HG02970 (cell line): ENCODE measurements around the gene PRG2.
"Not testable (repeated sequence)": the region's sequence is repeated elsewhere in the genome, so short reads cannot be mapped to it uniquely, and the experiment has no call there.

Source experiments
- ATAC-seq: cut with Tn5 transposase; IDR thresholded peaks from one replicate; pipeline ENCODE4 v1.9.1; 2021; ENCODE audit warnings: mild to moderate bottlenecking, moderate library complexity, moderate number of reproducible peaks; ENCODE audit not compliant: unreplicated experiment, low FRiP score

Gene PRG2

DNA sequence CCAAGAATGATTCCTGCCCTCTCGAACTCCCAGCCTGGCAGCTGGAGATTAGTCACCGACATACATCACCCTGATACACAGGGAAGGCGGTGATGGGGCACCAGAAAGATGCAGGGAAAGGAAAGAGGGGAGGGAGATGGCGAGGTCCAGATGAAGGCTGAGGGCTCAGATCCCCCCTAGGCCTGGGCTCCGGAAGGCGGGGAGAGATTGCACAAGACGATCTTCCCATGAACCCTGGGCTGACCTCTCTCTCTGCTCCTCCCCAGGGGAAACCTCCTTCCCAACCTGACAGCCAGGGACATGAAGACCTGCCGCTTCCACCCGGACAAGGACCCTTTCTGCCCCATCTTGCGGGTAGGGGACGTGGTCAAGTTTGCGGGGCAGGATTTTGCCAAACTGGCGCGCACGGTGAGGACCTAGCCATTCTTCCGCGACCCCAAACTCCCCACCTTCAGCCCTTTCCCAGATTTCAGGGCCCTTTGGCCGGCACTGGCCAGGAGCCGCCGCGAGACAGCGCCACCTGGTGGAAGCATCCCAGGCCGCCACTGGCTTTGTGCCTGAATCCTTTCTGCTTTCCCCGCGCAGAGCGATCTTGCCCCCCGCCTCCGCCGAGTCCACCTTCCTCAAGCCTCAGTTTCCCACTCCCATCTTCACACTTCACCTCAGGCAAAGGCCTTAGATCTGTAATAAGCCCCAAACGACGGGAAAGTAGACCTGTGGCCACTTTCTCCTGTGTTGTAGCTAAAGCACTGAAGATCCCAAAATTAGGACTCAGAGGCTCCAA, 40.8 kb downstream of the PRG2 start:
- no peak for ATAC-seq

DNA sequence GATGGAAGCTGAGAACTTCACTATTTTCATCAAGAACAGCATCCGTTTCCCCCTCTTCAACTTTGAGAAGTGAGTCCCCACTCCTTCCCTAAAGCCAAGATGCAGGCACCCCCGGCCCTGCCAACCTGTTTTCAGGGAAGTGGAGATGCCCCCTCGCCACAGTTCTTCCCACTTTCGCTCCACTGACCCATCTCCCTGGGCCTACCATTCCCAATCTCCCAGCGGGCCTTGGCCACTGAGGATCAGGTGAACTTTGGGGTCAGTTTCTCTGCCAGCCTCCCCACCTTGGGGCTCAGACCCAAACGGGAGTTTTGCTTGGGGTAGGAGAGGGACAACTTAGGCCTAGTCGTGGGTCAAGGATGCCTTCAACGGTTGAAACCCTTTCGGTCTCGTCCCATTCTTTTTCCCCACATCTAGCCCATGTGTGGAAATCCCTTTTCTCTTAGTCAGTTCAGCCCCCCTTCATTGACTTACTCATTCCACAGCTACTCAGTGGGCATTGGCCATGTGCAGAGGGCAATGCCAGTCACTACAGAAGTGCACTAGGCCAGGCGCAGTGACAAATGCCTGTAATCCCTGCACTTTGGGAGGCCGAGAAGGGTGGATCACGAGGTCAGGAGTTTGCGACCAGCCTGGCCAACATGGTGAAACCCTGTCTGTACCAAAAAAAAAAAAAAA, 41.7 kb downstream of the PRG2 start:
- ATAC-seq = no peak

DNA sequence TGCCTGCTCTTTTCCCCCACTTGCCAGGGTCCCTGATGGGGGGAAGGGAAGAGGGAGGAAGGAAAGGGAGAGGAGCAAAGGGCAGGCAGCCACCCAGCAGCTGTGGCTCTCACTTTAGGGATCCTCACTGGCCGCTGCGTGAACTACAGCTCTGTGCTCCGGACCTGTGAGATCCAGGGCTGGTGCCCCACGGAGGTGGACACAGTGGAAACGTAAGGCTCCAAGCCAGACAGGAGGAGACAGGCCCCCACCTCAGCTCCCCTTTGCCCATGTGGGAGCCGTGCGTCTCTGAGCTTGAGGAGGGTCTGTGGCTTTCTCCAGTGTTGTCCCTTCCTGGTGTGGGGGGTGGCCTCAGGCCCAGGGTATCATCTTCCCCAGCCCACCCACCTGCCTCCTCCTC, 42.4 kb downstream of the PRG2 start:
- no peak for ATAC-seq

DNA sequence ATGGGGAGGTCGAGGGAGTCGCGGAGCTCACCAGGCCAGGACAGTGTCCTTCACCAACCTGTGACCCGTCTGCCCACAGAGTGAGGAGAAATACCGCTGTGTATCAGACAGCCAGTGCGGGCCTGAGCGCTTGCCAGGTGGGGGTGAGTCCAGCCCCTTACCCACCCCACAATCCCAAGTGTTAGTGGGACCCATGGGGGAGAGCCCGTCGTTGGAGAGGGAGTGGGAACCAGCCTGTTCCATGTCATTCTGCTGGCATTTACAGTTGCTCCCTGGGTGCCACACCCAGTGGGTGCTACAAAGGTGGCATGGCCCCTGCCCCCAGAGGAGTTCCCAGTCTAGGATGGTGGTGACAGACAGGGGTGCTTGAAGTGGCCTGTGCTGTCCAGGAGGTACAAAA, 43.1 kb downstream of the PRG2 start:
- ATAC-seq = no peak

DNA sequence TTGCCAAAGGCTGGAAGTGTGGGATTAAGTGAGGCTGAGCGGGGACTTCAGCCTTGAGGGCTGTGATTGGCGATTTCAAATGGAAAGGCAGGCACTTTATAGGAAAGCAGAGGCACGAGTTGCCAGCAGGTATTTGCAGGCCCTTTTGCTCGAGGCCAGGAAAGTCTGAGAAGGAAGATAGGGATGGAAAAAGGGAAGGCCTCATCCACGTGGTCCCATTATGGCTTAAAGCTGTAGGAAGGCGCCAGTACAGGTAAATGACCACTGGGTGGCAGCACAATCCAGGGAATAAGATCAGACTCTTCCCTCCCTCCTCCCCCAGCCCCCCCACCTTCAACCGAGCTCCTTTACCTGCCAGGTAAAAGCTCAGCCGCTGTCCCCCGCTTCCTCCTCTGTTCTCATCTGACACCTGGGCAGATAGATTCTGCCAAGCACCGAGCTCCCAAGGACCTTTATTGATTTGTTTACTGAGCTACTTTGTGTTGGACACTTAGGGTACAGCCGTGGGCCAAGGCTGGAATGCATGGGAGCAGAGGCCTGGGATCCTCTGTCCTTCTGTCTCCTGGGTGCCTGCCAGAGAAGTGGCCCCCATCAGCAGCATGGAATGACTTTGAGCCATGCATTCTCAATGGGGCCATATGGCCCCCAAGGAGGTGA, 44.8 kb downstream of the PRG2 start:
- no peak for ATAC-seq

DNA sequence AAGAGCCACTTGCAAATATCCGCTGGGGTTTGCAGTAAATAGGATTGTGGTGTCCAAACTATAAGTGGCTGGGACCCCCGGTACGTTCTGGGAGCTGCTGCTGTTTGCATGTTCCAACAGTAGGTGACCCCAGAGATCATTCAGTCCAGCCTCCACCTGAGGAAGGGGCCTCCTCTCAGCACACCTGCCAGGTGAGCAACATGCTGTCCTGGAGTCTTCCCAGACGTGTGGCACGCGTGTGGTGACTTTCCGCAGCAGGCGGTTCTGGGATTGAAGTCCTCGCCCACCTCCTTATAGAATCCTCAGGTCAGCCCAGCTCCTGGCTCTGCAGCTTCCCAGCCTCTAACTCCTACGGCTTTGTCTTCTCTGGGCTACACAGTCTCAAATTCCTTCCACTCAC, 45.6 kb downstream of the PRG2 start:
- ATAC-seq = no peak

DNA sequence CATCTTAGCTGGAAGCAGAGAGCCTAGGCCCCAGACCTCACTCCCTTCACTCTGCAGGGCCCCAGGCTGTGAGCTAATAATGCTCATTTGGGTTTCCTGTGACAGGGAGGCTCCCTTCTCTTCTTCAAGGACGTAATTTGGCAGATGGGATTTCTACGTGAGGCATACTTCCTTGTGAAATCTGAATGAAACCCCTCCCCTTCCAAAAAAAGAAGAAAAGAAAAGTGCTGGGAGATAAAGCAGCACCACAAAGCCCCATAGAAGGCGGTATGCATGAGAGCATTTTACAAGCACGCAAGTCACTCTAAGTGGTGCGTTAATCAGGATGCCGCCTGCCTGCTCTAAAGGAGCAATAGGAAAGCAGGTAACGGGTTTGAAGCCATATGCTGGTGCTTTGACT, 46.6 kb downstream of the PRG2 start:
- ATAC-seq = no peak

DNA sequence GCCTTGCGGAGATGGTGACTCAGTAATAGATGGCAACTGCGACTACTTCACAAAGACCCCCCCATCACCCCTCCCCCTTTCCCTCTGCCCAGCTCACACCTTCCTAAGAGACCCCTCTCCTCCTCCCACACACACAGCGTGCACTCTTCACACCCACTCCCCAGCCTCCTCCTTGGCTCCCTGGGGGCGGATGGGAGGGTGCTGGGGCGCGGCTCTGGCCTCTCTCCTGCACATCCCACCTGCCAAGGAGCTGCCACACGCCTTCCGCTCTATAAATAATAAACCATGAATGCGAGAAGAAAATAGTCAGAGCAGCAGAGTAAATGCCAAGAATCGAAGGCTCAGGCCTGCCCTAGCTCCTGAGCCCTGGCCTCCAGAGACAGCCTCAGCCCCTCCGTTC, 47.7 kb downstream of the PRG2 start:
- no peak for ATAC-seq

DNA sequence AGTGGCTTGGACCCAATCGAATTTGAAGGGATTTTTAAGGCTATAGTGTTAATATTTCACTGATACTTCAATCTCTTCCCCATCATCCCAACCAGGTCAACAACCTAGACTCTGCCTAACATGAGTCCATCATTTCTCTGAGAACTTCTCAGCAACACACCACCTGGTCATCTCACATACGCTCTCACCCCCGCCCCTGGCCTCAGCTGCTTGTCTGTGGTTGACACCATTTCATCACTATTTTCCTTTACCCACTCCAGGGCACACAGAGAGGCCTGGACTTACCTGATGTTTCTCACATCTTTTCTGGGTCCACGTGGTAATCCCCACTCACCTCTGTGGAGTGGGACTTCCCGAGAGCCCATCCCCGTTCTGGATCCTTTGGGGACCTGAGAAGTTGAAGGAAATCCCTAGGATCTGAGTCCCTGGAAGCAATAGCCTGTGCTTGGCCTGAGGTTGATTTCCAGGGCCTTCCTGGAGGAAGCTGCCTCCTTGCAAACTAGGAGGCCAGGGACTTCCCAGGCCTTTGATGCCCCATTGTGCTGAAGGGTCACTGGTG, 49.1 kb downstream of the PRG2 start:
- ATAC-seq = no peak

DNA sequence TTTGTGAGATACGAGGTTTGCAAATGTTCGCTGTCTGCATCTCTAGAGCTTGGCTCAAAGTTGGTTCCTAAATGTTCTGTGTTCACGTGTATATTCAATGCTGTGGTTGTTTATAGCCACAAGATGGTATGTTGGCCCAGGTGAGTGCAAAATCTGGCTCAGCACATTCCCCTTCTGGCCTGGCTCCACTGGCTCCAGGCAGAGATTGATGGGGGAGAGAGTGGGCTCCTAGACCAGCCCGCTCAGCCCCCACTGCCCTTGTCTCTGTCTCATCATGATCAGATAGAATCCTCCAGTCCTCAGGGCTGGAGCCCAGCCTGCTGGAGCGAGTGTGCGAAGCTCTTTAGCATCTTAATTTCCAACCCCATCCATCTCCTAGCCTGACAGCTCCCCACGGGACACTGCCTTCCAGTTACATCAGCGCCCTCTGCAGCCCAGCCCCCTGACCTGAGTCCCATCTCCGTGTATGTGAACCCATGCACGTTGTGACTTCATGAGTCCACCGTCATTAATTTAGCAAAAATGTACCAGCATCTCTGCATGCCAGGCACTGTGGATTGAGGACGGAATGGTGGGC, 50.3 kb downstream of the PRG2 start:
- ATAC-seq = no peak

DNA sequence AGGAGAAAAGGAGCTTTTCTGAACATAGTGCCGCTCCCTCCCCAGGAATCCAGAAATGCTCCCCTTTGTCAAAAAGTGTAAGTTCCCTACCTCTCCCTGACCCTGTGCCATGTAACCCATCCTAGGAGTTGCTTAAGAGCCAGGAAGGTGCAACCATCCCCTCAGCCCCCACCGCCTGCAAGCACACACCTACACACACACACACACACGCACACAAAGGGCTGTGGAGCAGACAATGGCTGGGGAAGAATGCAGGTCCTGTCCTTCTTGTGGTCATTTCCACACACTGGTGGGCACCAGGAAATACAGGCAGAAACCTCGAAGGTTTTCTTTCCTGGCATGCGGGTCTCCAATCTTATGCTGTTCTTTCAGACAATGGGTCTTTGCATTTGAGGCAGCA, 51.1 kb downstream of the PRG2 start:
- no peak for ATAC-seq

DNA sequence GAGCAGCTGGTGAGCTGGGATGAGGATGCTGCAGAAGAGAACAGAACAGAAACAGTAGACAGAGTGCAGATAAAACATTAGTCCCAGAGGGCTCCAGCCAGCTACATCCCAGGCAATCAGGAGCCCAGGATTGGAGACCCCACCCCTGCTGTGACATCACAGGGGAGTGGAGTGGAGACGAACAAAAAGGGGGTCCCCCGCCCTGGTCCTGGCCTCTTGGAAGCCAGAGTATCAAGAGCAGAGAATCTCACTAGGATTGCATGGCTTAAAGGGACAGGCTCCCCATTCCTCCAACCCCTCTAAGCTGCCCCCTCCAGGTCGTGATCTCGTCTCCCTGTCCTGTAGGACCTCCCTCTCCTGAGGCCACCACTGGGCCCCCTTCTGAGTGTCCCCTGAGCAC, 52.3 kb downstream of the PRG2 start, which contains the start of gene P2RX3:
Gene P2RX3 (plus strand): TSS at position 211 of the 400 bp plus-strand sequence. CDS start 199 bp downstream, outside the sequence.
- no peak for ATAC-seq

DNA sequence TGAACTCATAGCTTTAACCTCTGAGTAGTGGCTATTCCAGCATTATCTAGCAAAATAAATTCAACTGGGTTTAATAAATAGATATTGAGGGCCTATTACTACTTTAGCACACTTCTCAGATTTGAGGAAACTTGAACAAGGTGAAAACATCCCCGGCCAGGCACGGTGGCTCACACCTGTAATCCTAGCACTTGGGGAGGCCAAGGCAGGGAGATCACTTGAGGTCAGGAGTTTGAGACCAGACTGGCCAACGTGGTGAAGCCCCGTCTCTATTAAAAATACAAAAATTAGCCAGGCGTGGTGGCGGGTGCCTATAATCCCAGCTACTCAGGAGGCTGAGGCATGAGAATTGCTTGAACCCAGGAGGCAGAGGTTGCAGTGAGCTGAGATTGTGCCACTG, 53.6 kb downstream of the PRG2 start:
- ATAC-seq = not testable (repeated sequence)
